ENCODE results near the gene SYNRG. TPM values are rescaled to one million over a fixed set of nuclear protein-coding genes. Genes with fewer than 3 reads are reported as not detected.
"Not testable (repeated sequence)": the region's sequence is repeated elsewhere in the genome, so short reads cannot be mapped to it uniquely, and the experiment has no call there.

Gene SYNRG
- total RNA-seq, 1 donor from 2014 or later, result 10.4 TPM

DNA sequence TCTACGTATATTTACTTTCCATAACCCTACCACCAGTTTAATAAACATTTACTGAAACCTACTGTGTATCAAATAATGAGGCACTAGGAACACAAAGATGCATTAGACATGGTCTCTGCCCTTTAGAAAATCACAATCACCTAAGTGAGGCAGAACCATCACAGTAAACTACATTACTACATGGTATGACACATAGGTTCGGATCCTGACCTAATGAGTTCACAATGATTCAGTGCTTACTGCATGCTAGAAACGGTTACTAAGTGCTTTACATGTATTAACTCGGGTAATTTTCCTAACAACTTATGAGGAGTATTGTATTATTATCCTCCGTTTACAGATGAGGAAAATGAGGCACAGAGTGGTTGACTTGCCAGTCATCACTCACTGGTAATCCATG, 5.2 kb upstream of the SYNRG start:
- TF ChIP-seq, protein P1, sequence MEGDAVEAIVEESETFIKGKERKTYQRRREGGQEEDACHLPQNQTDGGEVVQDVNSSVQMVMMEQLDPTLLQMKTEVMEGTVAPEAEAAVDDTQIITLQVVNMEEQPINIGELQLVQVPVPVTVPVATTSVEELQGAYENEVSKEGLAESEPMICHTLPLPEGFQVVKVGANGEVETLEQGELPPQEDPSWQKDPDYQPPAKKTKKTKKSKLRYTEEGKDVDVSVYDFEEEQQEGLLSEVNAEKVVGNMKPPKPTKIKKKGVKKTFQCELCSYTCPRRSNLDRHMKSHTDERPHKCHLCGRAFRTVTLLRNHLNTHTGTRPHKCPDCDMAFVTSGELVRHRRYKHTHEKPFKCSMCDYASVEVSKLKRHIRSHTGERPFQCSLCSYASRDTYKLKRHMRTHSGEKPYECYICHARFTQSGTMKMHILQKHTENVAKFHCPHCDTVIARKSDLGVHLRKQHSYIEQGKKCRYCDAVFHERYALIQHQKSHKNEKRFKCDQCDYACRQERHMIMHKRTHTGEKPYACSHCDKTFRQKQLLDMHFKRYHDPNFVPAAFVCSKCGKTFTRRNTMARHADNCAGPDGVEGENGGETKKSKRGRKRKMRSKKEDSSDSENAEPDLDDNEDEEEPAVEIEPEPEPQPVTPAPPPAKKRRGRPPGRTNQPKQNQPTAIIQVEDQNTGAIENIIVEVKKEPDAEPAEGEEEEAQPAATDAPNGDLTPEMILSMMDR (conservative IDR thresholded peaks at IDR 0.05; ENCODE audit: low read depth, low read length), result no peak
- no peak overlapping the region for H3K4me3 ChIP-seq (ENCODE audit: low read depth, low read length)
- peak; percentile 53 for DNase-seq (ENCODE audit: low read depth)

DNA sequence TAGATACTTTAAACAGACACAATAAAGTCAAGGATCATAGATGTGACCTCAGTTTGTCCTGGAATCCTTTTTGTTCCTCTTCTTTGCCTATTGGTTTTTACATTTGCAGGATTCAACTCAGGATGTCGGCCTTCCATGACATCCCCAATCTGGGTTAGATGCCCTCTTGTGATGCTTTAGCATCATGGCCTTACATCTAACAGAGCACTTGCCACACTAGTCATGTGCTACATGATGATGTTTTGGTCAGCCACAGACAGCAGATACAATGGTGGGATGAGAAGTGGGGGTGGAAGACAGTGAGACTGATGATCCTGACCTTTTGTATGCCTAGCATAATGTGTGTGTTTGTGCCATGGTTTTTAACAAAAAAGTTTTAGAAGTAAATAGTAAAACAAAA, 1.8 kb upstream of the SYNRG start:
- no peak for DNase-seq (ENCODE audit: low read depth)
- TF ChIP-seq, protein P1 (conservative IDR thresholded peaks at IDR 0.05; ENCODE audit: low read depth, low read length), result no peak

DNA sequence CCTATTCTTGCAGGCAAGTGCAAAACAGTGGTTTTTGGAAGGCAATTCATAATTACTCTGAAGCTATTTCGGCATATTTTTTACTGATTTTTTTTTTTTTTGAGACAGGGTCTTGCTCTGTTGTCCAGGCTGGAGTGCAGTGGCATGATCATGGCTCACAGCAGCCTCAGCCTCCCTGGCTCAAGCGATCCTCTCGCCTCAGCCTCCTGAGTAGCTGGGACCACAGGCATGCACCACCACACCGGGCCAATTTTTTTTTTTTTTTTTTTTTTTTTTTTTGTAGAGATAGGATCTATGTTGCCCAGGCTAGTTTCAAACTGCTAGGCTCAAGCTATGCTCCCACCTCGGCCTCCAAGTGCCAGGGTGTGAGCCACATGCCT, 813 bp upstream of the SYNRG start:
- not testable (repeated sequence) for DNase-seq (ENCODE audit: low read depth)
- peak overlapping the region; percentile 84 for H3K4me3 ChIP-seq (ENCODE audit: low read depth, low read length)

More for the DNA sequence above, 1.8 kb upstream of the SYNRG start:
- no peak overlapping the region for H3K4me3 ChIP-seq (ENCODE audit: low read depth, low read length)

DNA sequence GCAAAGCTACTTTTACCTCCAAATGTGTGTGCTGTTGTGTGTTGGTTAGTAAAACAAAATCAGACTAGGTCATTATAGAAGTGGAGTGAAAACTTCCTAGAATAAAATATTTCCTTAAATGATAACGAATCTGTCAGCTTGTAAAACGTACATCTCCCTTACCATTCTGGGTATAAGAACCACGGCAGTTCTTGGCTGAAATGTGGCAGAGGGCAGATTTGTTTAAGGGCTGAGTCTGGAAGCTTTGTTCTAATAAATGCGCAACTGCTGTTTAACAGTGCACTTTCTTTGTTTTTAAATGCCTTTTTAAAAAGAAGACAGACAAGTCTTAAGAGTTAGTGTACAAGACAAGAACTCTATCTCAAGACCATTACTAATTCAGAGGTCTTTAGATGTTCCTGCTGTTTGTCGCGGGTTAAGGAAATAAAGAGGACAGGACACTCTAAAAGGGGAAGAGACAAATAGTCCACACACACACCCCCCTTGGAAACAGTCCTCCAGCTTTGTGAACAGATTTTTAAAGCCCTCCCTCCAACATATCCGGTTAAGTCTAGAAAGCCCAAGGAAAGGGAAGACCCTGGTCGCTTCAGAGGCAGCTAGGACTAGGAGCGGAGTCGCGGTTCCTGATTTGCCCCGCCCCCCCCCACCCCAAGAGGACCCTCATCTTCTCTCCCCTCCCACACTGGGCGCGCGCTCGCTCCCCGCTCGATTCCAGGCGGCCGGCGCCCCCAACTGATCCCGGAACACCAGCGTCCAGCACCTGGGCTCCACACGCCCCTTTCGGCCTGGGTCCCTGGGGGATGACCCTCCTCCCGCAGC, 658 bp downstream of the SYNRG start:
- H3K4me3 ChIP-seq (ENCODE audit: low read depth, low read length), result peak overlapping the region; percentile 84
- TF ChIP-seq, protein P1 (conservative IDR thresholded peaks at IDR 0.05; ENCODE audit: low read depth, low read length), result no peak
- DNase-seq (ENCODE audit: low read depth), result no peak

DNA sequence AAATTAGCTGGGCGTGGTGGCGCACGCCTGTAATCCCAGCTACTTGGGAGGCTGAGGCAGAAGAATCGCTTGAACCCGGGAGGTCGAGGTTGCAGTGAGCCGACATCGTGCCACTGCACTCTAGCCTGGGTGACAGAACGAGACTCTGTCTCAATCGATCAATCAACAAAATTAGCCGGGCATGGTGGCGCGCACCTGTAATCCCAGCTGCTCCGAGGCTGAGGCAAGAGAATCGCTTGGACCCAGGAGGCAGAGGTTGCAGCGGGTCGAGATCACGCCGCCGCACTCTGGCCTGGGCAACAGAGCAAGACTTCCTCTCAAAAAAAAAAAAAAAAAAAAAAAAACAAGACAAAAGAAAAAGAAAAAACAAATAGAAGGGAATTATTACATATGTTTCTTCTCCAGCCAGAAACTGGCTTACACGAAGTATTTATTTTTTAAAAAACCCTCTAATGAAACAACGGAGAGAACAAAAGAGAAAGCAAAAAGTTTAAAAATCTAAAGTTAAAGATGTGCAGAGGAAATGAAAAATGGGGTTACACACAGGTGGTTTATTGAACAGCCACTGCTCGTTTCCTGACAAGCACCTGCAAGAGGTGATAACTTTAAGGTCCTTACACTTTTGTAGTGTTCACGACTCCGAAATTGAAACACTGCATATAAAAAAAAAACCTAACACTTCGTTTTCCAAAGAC, 1.4 kb downstream of the SYNRG start:
- no peak for DNase-seq (ENCODE audit: low read depth)
- TF ChIP-seq, protein P1 (conservative IDR thresholded peaks at IDR 0.05; ENCODE audit: low read depth, low read length), result no peak
- peak overlapping the region; percentile 84 for H3K4me3 ChIP-seq (ENCODE audit: low read depth, low read length)

DNA sequence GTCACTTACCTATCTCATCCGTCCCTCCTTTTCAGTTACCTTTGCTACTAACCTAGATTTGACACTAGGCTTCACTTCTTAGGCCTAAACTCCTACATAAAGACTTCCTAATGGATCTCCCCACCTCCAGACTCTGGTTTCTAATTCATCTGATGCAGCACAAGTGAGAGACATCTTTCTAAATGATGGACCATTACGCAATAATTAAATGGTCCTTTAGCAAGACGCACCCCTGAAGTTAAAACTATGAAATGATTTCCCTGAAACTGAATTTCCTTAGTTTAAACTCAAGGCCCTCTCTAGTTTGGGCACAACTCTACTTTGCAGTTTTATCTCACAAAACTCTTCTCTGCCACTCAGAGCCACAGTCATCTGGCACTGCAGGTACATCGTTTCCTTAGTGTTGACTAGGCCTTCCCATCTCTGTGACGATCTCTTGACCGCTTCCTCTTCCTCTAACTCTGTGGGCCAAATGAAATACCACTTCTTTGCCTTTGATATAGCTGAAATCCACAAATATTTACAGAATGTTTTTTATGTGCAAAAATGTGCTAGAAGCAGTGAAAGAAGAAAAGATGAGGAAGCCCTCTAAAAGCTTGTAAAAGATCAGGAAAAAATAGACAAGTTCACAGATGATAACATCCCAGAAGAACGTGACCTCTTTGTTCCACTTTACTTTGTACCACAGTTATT, 3.3 kb downstream of the SYNRG start:
- no peak for DNase-seq (ENCODE audit: low read depth)
- TF ChIP-seq, protein P1 (conservative IDR thresholded peaks at IDR 0.05; ENCODE audit: low read depth, low read length), result no peak

DNA sequence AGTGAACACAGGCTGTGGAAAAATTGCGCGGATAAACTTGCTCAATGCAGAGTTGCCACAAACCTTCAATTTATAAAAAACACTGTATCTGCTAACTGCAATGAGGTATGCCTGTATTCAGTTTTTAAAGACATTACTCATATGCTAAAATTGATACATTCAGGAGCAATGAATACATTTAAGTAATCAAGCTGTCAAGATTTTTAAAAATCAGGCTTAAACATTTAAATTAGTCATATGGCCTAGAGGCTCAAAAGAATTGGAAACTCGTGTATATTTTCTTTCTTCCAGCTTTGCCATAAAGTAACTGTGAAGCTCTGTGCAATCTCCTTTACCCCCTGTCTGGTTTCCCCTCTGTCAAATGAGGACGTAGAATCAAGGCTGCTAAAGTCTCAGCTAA, 4.1 kb downstream of the SYNRG start:
- H3K4me3 ChIP-seq (ENCODE audit: low read depth, low read length), result no peak overlapping the region
- TF ChIP-seq, protein P1 (conservative IDR thresholded peaks at IDR 0.05; ENCODE audit: low read depth, low read length), result no peak
- no peak for DNase-seq (ENCODE audit: low read depth)

More for the DNA sequence above, 3.3 kb downstream of the SYNRG start:
- H3K4me3 ChIP-seq (ENCODE audit: low read depth, low read length), result no peak overlapping the region
